Bronchial epithelial cell (primary cell): ENCODE measurements around the gene GRK5. TPM values are rescaled to one million over a fixed set of nuclear protein-coding genes. Genes with fewer than 3 reads are reported as not detected.

Experiments
- DNase-seq: peaks from one replicate; pipeline ENCODE4 v3.0.0-alpha.2; 2010; ENCODE audit warnings: low read depth
- FAIRE-seq: peaks from 2 replicates; lab custom pipeline; 2011; peaks lifted over from hg19 to GRCh38; lab: Jason Lieb, UNC
- H3K27me3 ChIP-seq: 2 replicates; pipeline ENCODE4 v1.5.1; 2011; ENCODE audit warnings: low read length; ENCODE audit not compliant: control insufficient read depth, insufficient read depth
- H3K36me3 ChIP-seq: 2 replicates; pipeline ENCODE4 v1.5.1; 2011; ENCODE audit warnings: low read length; ENCODE audit not compliant: control insufficient read depth, insufficient read depth
- H3K4me3 ChIP-seq: 2 replicates; pipeline ENCODE4 v1.5.1; 2011; ENCODE audit warnings: mild to moderate bottlenecking, low read depth, low read length, control low read depth
- CTCF ChIP-seq: IDR thresholded peaks from 2 replicates; pipeline ENCODE4 v1.5.1; 2011; ENCODE audit warnings: mild to moderate bottlenecking, moderate library complexity, low read length, control low read depth, inconsistent platforms; ENCODE audit not compliant: insufficient read depth, severe bottlenecking
- total RNA-seq: library from RNA; depleted of rRNA; stranded (reverse); fragments of >200 nt; gene quantifications from 2 replicates; pipeline ENCODE4 v1.2.1, GENCODE V29; 2014

GRK5 gene
- total RNA-seq: 1.5 and 2.4 TPM in 2 replicates

- Histone ChIP-seq H3K36me3 (no peaks in the 10 kb centered on the region), H3K27me3 (no peaks in the 10 kb centered on the region), H3K4me3 (peak within 1 kb of the TSS; percentile 57)
- DNase-seq (peak; percentile 89), FAIRE-seq (no peak)
- TF ChIP-seq CTCF: no peak
These were observed at the start of gene GRK5 for GRCh38 chr10:119207366-119207666. Gene GRK5 (plus strand): TSS chr10:119207571. CDS start chr10:119207918, 347 bp downstream.

GRCh38 chr10:119159332-119159731, 48.0 kb upstream of the GRK5 start:
- FAIRE-seq: no peak
- no peak for TF ChIP-seq CTCF
- Histone ChIP-seq H3K27me3 (no peaks in the 10 kb centered on the region), H3K4me3 (no peak overlapping the region), H3K36me3 (peaks cover 22% of the 10 kb centered on the region)
- no peak for DNase-seq

- DNase-seq: peak; percentile 15
- no peak for FAIRE-seq
- H3K36me3 ChIP-seq: peaks cover 9% of the 10 kb centered on the region
- no peaks in the 10 kb centered on the region for H3K27me3 ChIP-seq
- no peak for TF ChIP-seq CTCF
- H3K4me3 ChIP-seq: no peak overlapping the region
These were observed 45.5 kb upstream of the GRK5 start for GRCh38 chr10:119161680-119162451.

GRCh38 chr10:119162452-119163092, 44.8 kb upstream of the GRK5 start:
- H3K36me3 ChIP-seq: peaks cover 9% of the 10 kb centered on the region
- no peak overlapping the region for H3K4me3 ChIP-seq
- FAIRE-seq (no peak), DNase-seq (no peak)
- no peak for TF ChIP-seq CTCF
- no peaks in the 10 kb centered on the region for H3K27me3 ChIP-seq

- H3K4me3 ChIP-seq: peak within 1 kb of the TSS; percentile 78
- TF ChIP-seq CTCF: no peak
- H3K27me3 ChIP-seq: no peaks in the 10 kb centered on the region
- FAIRE-seq: no peak
- peaks cover 8% of the 10 kb centered on the region for H3K36me3 ChIP-seq
- DNase-seq: peak; percentile 10
These were observed 41.9 kb upstream of the GRK5 start, which contains the start of gene SFXN4 for GRCh38 chr10:119165171-119166117. Gene SFXN4 (minus strand): TSS chr10:119165714. CDS start chr10:119165647, 67 bp downstream.
